Measurements from ENCODE around the gene JMJD7. TPM values are rescaled to one million over a fixed set of nuclear protein-coding genes. Genes with fewer than 3 reads are reported as not detected.

The JMJD7 gene
- total RNA-seq, 2 experiments from 2014 or later, result 35.6 to 38.4 TPM

DNA sequence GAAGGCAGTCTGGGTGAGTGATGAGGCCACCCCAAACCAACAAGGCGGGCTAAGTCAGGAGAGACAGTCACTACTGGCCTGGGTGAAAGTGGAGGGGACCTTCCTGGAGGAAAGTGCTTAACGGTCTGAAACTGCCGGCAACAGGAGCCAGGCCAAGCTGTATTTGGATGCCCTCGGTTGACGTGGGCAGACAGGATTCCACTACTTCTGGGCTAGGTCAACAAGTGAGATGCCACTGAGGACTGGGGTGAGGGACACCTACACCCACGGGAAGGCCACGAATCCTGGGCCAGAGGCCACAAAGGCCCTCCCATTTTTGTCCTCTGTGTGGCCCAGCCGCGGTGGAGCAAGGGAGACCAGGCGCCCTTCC, 53.6 kb downstream of the JMJD7 start:
- Mint-ChIP-seq H3K36me3 (ENCODE audit: low read depth) (no peaks in the 10 kb centered on the region), H3K27me3 (peaks cover 15% of the 10 kb centered on the region), H3K4me1 (ENCODE audit: low read depth) (peaks cover 9% of the 10 kb centered on the region), H3K9me3 (no peaks in the 10 kb centered on the region), H3K4me3 (peak overlapping the region; percentile 54), H3K27ac (no peak overlapping the region)
- H3K4me3 ChIP-seq (ENCODE audit: low read length), result no peak overlapping the region
- no peak for ATAC-seq (ENCODE audit: poor library complexity)
- intact Hi-C loops (cut with DNase I, micrococcal nuclease), result no loop called here
- TF ChIP-seq, protein P1, sequence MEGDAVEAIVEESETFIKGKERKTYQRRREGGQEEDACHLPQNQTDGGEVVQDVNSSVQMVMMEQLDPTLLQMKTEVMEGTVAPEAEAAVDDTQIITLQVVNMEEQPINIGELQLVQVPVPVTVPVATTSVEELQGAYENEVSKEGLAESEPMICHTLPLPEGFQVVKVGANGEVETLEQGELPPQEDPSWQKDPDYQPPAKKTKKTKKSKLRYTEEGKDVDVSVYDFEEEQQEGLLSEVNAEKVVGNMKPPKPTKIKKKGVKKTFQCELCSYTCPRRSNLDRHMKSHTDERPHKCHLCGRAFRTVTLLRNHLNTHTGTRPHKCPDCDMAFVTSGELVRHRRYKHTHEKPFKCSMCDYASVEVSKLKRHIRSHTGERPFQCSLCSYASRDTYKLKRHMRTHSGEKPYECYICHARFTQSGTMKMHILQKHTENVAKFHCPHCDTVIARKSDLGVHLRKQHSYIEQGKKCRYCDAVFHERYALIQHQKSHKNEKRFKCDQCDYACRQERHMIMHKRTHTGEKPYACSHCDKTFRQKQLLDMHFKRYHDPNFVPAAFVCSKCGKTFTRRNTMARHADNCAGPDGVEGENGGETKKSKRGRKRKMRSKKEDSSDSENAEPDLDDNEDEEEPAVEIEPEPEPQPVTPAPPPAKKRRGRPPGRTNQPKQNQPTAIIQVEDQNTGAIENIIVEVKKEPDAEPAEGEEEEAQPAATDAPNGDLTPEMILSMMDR (IDR thresholded peaks at IDR 0.05), result no peak
- peaks cover 9% of the 10 kb centered on the region for H3K4me1 ChIP-seq (ENCODE audit: insufficient read depth, low read length)
- H3K27me3 ChIP-seq (ENCODE audit: control insufficient read depth in 1 of 2, insufficient read depth in 2 of 2, low read length in 2 of 2), result peaks cover 0 to 12% of the 10 kb centered on the region in 2 experiments
- H3K9me3 ChIP-seq (ENCODE audit: control insufficient read depth in 1 of 2, insufficient read depth in 1 of 2, low read length in 2 of 2), result no peaks in the 10 kb centered on the region
- H3K27ac ChIP-seq (ENCODE audit: low read depth in 1 of 2, low read length in 2 of 2), result no peak overlapping the region
- CTCF ChIA-PET, result no interaction called here
- H3K36me3 ChIP-seq (ENCODE audit: insufficient read depth, low read length), result no peaks in the 10 kb centered on the region
- POLR2A ChIA-PET, result interaction anchor here (0.7 to 1.8 kb wide), 2 partner anchors 11 to 13 kb away, joined by 3 to 4 read pairs; no protein-coding TSS in a partner anchor
- no peak for DNase-seq

DNA sequence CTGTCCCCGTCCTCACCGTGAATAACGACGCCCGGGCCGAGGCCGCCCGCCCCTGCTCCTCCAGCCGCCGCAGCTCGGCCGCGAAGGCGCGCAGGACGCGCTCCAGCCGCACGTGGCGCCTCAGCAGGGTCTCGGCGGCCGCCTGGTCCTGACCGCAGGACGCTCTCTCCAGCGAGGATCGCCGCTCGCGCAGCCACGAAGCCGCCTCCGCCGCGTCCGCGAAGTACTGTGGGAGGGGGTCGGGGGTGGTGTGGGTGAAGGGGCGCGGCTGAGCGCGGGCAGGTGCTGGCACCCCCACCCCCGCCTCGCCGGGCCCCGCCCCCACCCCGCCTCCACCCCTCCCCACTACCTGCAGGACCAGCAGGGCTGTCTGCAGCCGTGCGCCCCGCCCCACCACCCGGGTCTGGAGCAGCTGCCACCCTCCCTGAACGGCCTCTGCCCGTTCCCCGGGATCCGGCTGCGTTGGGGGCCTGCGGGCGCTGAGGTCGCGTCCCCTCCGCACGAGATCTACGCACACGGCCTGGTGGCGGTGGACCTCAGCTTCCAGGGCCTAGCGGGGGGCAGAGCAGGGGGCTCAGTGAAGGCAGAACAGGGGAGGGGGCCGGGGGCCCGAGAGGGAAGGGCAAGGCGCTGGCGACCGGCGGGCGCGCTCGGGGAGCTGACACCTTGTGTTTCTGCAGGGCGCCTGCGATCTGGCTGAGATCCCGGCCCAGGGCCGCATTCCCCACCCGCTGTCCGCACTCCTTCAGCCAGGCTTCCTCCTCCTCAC, 54.2 kb downstream of the JMJD7 start:
- no peak overlapping the region for H3K4me3 Mint-ChIP-seq
- peaks cover 9% of the 10 kb centered on the region for H3K4me1 Mint-ChIP-seq (ENCODE audit: low read depth)
- DNase-seq (peak in 1 of 14 experiments; percentile 23), ATAC-seq (ENCODE audit: poor library complexity) (peak; percentile 55)
- intact Hi-C loops (cut with DNase I, micrococcal nuclease), result no loop called here
- H3K4me3 ChIP-seq (ENCODE audit: low read length), result no peak overlapping the region
- POLR2A ChIA-PET, result no interaction called here
- H3K27ac ChIP-seq (ENCODE audit: low read depth in 1 of 2, low read length in 2 of 2), result no peak overlapping the region
- H3K4me1 ChIP-seq (ENCODE audit: insufficient read depth, low read length), result peaks cover 9% of the 10 kb centered on the region
- peaks cover 15% of the 10 kb centered on the region for H3K27me3 Mint-ChIP-seq
- no peaks in the 10 kb centered on the region for H3K9me3 Mint-ChIP-seq
- H3K27me3 ChIP-seq (ENCODE audit: control insufficient read depth in 1 of 2, insufficient read depth in 2 of 2, low read length in 2 of 2), result peaks cover 0 to 12% of the 10 kb centered on the region in 2 experiments
- TF ChIP-seq, protein P1 (IDR thresholded peaks at IDR 0.05), result no peak
- H3K27ac Mint-ChIP-seq, result no peak overlapping the region
- no peaks in the 10 kb centered on the region for H3K36me3 ChIP-seq (ENCODE audit: insufficient read depth, low read length)
- H3K9me3 ChIP-seq (ENCODE audit: control insufficient read depth in 1 of 2, insufficient read depth in 1 of 2, low read length in 2 of 2), result no peaks in the 10 kb centered on the region
- H3K36me3 Mint-ChIP-seq (ENCODE audit: low read depth), result no peaks in the 10 kb centered on the region
- CTCF ChIA-PET, result no interaction called here

DNA sequence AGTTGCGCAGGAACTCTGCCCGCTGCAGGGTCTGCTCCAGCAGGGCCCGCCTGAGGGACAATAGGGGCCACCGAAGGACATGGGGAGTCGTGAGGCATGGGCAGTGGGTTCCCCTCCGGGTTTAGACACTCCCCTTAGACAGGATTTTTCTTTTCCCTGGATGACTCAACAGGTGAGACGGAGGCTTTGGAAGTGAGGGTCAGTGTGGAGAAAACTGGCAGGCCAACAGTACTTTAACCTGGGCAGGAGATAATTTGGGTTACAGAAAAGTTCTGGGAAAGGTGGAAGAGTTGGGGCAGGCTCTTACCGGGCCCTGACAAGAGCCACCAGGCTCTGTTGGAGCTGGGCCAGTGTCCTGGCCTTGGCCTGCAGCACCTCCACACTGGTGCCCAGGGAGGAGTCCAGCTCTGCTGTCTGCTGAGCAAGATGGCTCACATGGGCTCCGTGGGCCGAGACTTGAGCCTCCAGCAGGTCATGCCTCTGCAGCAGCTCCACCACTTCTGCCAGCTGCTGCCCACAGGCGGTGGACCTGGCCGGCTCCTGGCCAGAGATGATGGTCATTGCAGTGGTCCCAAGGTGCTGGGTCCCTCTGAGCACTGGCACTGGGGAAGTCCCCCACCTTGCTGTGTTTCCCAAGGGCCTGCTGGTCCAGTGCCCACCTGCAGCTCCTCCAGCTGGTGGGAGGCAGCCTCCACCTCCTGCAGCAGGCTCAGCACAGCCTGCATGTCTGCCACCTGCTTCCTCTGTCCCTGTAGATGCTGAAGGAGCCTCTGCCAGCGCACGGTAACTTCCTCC, 55.0 kb downstream of the JMJD7 start:
- H3K27ac ChIP-seq (ENCODE audit: low read depth in 1 of 2, low read length in 2 of 2), result no peak overlapping the region
- Mint-ChIP-seq H3K27ac (no peak overlapping the region), H3K27me3 (peaks cover 15% of the 10 kb centered on the region), H3K9me3 (no peaks in the 10 kb centered on the region), H3K4me1 (ENCODE audit: low read depth) (peaks cover 9% of the 10 kb centered on the region), H3K4me3 (no peak overlapping the region), H3K36me3 (ENCODE audit: low read depth) (no peaks in the 10 kb centered on the region)
- intact Hi-C loops (cut with DNase I, micrococcal nuclease), result no loop called here
- ChIA-PET CTCF (no interaction called here), POLR2A (interaction anchor here (1.2 kb wide), 1 partner anchor 109 kb away, joined by 4 read pairs; the partner anchor contains the start of gene MAPKBP1)
- peaks cover 14% of the 10 kb centered on the region for H3K4me1 ChIP-seq (ENCODE audit: insufficient read depth, low read length)
- ATAC-seq (ENCODE audit: poor library complexity), result peak; percentile 33
- no peaks in the 10 kb centered on the region for H3K36me3 ChIP-seq (ENCODE audit: insufficient read depth, low read length)
- DNase-seq, result no peak
- H3K9me3 ChIP-seq (ENCODE audit: control insufficient read depth in 1 of 2, insufficient read depth in 1 of 2, low read length in 2 of 2), result no peaks in the 10 kb centered on the region
- peaks cover 0 to 12% of the 10 kb centered on the region in 2 experiments for H3K27me3 ChIP-seq (ENCODE audit: control insufficient read depth in 1 of 2, insufficient read depth in 2 of 2, low read length in 2 of 2)
- TF ChIP-seq, protein P1 (IDR thresholded peaks at IDR 0.05), result no peak
- no peak overlapping the region for H3K4me3 ChIP-seq (ENCODE audit: low read length)

Data from CD4-positive, alpha-beta T cell (primary cell).